Fibroblast of skin of left biceps (primary cell): Measurements from ENCODE around the gene TTPAL.

Source experiments
- DNase-seq, 2 experiments: peaks; one replicate each; pipeline ENCODE4 v3.0.0-alpha.2; 2013; ENCODE audit warnings: low read depth in 2 of 2

TTPAL gene

DNA sequence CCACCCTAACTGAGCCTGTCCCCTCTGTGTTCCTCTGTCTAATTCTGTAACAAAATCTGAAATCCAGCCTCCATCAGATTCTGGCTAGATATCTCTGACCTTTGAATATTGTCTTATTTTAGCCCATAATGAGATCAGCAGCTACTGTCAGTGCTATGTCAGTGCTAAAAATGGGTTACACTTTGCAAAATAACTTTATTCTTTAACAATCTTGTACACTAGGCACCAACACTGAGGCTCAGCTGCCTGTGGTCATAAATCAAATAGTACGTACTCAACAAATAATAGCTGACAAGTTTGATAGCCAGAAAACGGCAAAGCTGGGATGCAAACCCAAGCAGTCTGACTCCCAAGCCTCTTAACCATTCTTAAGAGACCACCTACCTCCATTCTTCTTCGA is 22.1 kb downstream of the TTPAL start:
- DNase-seq: no peak

DNA sequence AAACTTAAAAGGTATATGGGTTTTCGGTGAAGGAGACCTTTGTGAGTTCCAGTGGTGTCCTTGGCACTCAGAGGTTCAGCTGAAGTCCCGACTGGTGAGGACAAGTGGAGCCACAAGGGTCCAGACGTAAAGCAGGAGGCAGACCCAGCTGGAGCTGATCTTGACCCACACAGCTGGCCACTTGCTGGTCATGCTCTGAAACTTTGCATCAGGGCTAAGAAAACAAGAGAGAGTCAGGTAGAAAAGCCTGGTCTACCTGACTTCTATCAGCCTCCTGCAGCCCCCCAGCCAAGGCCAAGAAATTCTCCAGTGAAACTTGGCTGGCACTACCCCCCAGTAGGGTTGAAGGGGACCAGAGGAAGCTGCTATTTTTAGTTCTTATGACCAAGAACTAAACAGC is 24.5 kb downstream of the TTPAL start:
- DNase-seq: no peak

GRCh38 chr20:44501448-44501847 is 25.8 kb downstream of the TTPAL start:
- no peak for DNase-seq

DNA sequence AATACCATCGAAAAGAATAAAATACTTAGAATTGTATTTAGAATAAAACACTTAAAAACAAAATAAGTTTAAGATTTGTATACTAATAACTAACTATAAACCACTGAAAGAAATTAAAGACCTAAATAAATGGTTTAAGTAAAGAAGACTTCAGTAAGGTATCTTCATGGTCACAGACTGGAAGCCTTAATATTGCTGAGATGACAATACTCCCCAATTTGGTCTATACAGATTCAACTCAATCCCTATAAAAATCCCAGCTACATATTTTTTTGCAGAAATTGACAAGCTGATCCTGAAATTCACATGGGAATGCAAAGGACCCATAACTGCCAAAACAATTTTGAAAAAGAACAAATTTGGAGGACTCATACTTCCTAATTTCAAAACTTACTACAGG is 27.3 kb downstream of the TTPAL start:
- DNase-seq: no peak

GRCh38 chr20:44504402-44505307 is 29.0 kb downstream of the TTPAL start:
- DNase-seq: no peak

- no peak for DNase-seq
These were observed 34.1 kb downstream of the TTPAL start for GRCh38 chr20:44509762-44510161.

GRCh38 chr20:44513871-44514270 is 38.2 kb downstream of the TTPAL start:
- DNase-seq: no peak

GRCh38 chr20:44516491-44516890 is 40.8 kb downstream of the TTPAL start:
- no peak for DNase-seq

GRCh38 chr20:44517454-44517853 is 41.8 kb downstream of the TTPAL start:
- DNase-seq: no peak

GRCh38 chr20:44518248-44518647 is 42.6 kb downstream of the TTPAL start:
- DNase-seq: no peak

DNA sequence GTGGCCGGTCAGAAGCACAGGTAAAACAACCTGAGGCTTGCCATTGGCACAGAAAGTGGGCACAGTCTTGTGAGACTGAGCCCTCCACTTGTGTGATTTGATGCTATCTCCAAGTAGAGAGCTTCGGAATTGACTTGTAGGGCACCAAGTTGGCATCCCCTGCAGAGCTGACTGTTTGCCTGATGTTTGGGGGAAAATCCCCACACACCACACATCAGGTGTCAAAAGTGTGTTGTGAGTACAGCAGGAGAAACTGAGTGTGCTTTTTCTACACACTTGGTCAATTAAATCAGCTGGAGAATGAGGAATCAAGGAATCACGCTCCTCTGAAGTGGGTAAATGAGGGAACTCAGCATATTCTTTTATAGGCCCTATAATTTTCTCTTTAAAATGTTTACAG is 45.2 kb downstream of the TTPAL start:
- no peak for DNase-seq

GRCh38 chr20:44521484-44522481 is 46.1 kb downstream of the TTPAL start, which contains the start of gene SERINC3:
TSS of gene SERINC3 (minus strand) at chr20:44522070. CDS start at chr20:44521951, 119 bp downstream.
- DNase-seq: peak; percentile 76 to 82

- DNase-seq: no peak
These were observed 47.2 kb downstream of the TTPAL start for GRCh38 chr20:44522841-44523240.

DNA sequence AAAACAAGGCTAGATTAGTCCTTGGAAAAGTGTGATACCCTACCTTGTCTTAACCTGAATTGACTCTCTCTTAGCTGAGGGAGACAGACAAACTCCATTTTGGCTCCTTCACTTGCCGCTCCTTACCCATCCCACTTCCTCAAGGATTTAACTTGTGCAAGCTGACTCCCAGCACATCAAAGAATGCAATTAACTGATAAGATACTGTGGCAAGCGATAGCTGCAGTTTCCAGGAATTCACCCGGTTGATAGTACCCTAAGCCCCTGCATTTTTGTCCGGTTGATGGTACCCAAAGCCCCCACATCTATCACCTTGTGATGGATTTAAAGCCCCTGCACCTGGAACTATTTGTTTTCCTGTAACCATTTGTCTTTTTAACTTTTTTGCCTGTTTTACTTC is 48.1 kb downstream of the TTPAL start:
- DNase-seq: no peak

DNA sequence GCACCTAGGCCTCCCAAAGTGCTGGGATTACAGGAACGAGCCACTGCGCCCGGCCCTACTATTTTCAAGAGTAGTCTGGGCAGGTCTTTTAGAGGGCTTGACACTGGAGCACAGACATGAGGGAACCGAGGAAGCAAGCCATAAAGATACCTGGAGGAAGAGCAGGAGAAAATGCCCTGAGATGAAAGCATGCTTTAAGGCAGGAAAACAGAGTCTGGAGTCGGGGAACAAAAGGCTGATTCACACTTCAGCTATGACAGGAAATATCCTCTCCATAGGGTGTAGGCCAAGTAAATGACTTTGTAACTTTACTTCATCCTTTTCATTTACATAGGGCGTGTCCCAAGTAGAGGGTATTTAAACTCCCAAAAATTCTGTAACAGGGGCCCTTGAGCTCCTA is 50.5 kb downstream of the TTPAL start:
- no peak for DNase-seq

- DNase-seq: no peak
These were observed 52.1 kb downstream of the TTPAL start for GRCh38 chr20:44527716-44528199.

GRCh38 chr20:44528309-44528708 is 52.6 kb downstream of the TTPAL start:
- DNase-seq: no peak

- no peak for DNase-seq
These were observed 56.7 kb downstream of the TTPAL start for GRCh38 chr20:44532259-44532980.

DNA sequence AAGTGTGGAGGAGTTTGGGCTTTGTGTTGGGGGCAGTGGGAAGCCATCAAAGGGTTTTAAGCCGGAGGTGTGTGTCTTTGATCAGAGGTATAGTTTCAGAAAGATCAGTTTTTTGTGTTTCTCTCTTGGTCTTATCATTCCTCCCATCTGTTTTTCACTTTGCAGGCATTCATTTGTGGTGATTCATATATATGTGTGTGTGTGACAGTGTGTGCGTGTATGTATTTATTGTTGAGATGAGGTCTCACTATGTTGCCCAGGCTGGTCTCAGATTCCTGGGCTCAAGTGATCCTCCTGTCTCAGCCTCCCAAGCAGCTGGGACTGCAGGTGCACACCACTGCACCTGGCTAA is 57.3 kb downstream of the TTPAL start:
- no peak for DNase-seq

DNA sequence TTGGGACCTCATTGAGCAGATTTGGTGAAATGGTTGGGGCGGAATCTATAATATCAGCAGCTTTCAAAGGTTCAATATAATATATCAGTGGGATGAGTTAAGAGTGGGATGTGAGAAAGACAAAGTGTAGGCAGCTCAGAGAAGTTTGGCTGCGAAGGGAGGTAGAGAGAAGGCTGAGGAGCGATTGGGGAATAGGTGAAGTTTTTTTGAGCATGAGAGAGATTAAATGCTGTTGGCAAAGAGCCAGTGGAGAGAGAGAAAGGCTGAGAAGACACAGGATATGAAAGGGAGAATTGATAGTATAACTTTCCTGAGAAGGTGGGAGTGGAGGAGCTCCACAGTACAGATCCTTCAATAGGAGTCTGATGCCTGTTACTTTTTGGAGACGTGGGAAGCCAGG is 58.3 kb downstream of the TTPAL start:
- DNase-seq: no peak

GRCh38 chr20:44536175-44536574 is 60.5 kb downstream of the TTPAL start:
- no peak for DNase-seq

DNA sequence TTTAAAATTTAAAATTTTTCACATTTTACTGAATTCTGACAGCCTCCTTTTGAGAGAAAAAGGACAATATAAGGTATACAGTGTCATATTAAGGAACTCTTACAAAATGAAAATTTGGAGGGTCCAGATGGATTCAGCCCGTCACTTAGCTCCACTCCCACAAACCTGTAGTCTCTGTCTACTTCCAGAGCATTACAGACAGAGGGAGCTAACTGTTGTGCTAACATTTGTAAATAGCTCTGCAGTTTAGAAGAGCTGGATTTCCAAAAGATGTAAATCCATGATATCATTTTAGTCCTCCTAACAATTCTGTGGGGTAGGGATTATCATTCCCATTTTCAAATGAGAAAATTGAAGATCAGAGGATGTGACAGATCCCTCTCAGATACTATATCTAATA is 62.3 kb downstream of the TTPAL start:
- DNase-seq: no peak
